Nephron progenitor cell (in vitro differentiated cells): Measurements from ENCODE around the gene SUMF1.

Source experiments
- DNase-seq: peaks from one replicate; pipeline ENCODE4 v3.0.0; 2021
- H3K27ac Mint-ChIP-seq: 2 replicates; pipeline ENCODE4 v1.8.0; 2021; ENCODE audit warnings: mild to moderate bottlenecking, moderate library complexity, mixed read lengths
- H3K27me3 Mint-ChIP-seq: 2 replicates; pipeline ENCODE4 v1.8.0; 2021; ENCODE audit warnings: mild to moderate bottlenecking, low read depth, mixed read lengths; ENCODE audit not compliant: poor library complexity
- H3K36me3 Mint-ChIP-seq: 2 replicates; pipeline ENCODE4 v1.8.0; 2021; ENCODE audit warnings: low read depth, mixed read lengths
- H3K4me1 Mint-ChIP-seq: 2 replicates; pipeline ENCODE4 v1.8.0; 2021; ENCODE audit warnings: mixed read lengths
- H3K4me3 Mint-ChIP-seq: 2 replicates; pipeline ENCODE4 v1.8.0; 2021; ENCODE audit warnings: mild to moderate bottlenecking, moderate library complexity, mixed read lengths
- H3K9me3 Mint-ChIP-seq: 2 replicates; pipeline ENCODE4 v1.8.0; 2021; ENCODE audit warnings: mild to moderate bottlenecking, moderate library complexity, mixed read lengths
- CTCF ChIP-seq: fragments of 200-600 bp; sonication (generic); IDR thresholded peaks from 2 replicates; pipeline ENCODE4 v1.5.0; 2021; ENCODE audit warnings: antibody characterized with exemption

Gene SUMF1

GRCh38 chr3:4398120-4398940, 68.7 kb downstream of the SUMF1 start:
- H3K9me3 Mint-ChIP-seq, result no peaks in the 10 kb centered on the region
- no peak overlapping the region for H3K27ac Mint-ChIP-seq
- no peak for DNase-seq
- peaks cover 6% of the 10 kb centered on the region for H3K4me1 Mint-ChIP-seq
- peaks cover 64% of the 10 kb centered on the region for H3K36me3 Mint-ChIP-seq
- H3K4me3 Mint-ChIP-seq, result no peak overlapping the region
- no peaks in the 10 kb centered on the region for H3K27me3 Mint-ChIP-seq
- TF ChIP-seq CTCF, result no peak

- H3K36me3 Mint-ChIP-seq, result peaks cover 61% of the 10 kb centered on the region
- H3K4me3 Mint-ChIP-seq, result no peak overlapping the region
- DNase-seq, result no peak
- no peak overlapping the region for H3K27ac Mint-ChIP-seq
- H3K27me3 Mint-ChIP-seq, result no peaks in the 10 kb centered on the region
- TF ChIP-seq CTCF, result no peak
- H3K9me3 Mint-ChIP-seq, result no peaks in the 10 kb centered on the region
- peaks cover 5% of the 10 kb centered on the region for H3K4me1 Mint-ChIP-seq
These were observed 69.6 kb downstream of the SUMF1 start for GRCh38 chr3:4397466-4397865.

GRCh38 chr3:4396542-4396941, 70.5 kb downstream of the SUMF1 start:
- peaks cover 7% of the 10 kb centered on the region for H3K9me3 Mint-ChIP-seq

GRCh38 chr3:4396006-4396405, 71.1 kb downstream of the SUMF1 start:
- no peak for TF ChIP-seq CTCF
- DNase-seq, result no peak
- no peak overlapping the region for H3K4me3 Mint-ChIP-seq
- H3K9me3 Mint-ChIP-seq, result peaks cover 12% of the 10 kb centered on the region
- H3K4me1 Mint-ChIP-seq, result no peaks in the 10 kb centered on the region
- peaks cover 64% of the 10 kb centered on the region for H3K36me3 Mint-ChIP-seq
- no peaks in the 10 kb centered on the region for H3K27me3 Mint-ChIP-seq
- H3K27ac Mint-ChIP-seq, result no peak overlapping the region

More at GRCh38 chr3:4396542-4396941, 70.5 kb downstream of the SUMF1 start:
- Mint-ChIP-seq H3K4me1 (peaks cover 1% of the 10 kb centered on the region), H3K27me3 (no peaks in the 10 kb centered on the region), H3K4me3 (no peak overlapping the region), H3K36me3 (peaks cover 60% of the 10 kb centered on the region), H3K27ac (no peak overlapping the region)
- TF ChIP-seq CTCF, result no peak
- DNase-seq, result no peak

- Mint-ChIP-seq H3K4me3 (no peak overlapping the region), H3K4me1 (no peaks in the 10 kb centered on the region), H3K9me3 (peaks cover 15% of the 10 kb centered on the region), H3K27ac (no peak overlapping the region), H3K27me3 (no peaks in the 10 kb centered on the region), H3K36me3 (peaks cover 64% of the 10 kb centered on the region)
- no peak for TF ChIP-seq CTCF
- DNase-seq, result no peak
These were observed 71.6 kb downstream of the SUMF1 start for GRCh38 chr3:4395448-4395847.

- no peak for TF ChIP-seq CTCF
- H3K27ac Mint-ChIP-seq, result no peak overlapping the region
- H3K27me3 Mint-ChIP-seq, result no peaks in the 10 kb centered on the region
- no peak for DNase-seq
- H3K36me3 Mint-ChIP-seq, result peaks cover 61% of the 10 kb centered on the region
- H3K9me3 Mint-ChIP-seq, result peaks cover 15% of the 10 kb centered on the region
- H3K4me1 Mint-ChIP-seq, result no peaks in the 10 kb centered on the region
- no peak overlapping the region for H3K4me3 Mint-ChIP-seq
These were observed 72.5 kb downstream of the SUMF1 start for GRCh38 chr3:4394567-4394966.
